Hematopoietic multipotent progenitor cell (in vitro differentiated cells): ENCODE data around the gene LDLRAD2. TPM values are rescaled to one million over a fixed set of nuclear protein-coding genes. Genes with fewer than 3 reads are reported as not detected.
"Not testable (repeated sequence)": the region's sequence is repeated elsewhere in the genome, so short reads cannot be mapped to it uniquely, and the experiment has no call there.

Source experiments
- DNase-seq, 3 donors: peaks; one replicate each; pipeline ENCODE4 v3.0.0-alpha.2; 2011 to 2015; ENCODE audit warnings: low read depth in 2 of 3, low spot score in 2 of 3
- total RNA-seq: library from RNA; depleted of rRNA; stranded (reverse); fragments of >200 nt; gene quantifications from one replicate; pipeline ENCODE4 v1.2.3, GENCODE V29; 2012

The LDLRAD2 gene, protein sequence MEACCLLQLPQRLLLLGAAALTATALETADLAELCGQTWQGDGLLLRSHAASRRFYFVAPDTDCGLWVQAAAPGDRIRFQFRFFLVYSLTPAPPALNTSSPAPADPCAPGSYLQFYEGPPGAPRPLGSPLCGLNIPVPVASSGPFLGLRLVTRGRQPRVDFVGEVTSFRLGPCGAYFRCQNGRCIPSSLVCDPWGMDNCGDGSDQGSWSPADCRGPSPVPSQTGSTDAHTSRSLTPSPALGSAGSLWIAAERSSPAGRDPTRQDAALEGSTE
- 9.4 TPM for total RNA-seq

DNA sequence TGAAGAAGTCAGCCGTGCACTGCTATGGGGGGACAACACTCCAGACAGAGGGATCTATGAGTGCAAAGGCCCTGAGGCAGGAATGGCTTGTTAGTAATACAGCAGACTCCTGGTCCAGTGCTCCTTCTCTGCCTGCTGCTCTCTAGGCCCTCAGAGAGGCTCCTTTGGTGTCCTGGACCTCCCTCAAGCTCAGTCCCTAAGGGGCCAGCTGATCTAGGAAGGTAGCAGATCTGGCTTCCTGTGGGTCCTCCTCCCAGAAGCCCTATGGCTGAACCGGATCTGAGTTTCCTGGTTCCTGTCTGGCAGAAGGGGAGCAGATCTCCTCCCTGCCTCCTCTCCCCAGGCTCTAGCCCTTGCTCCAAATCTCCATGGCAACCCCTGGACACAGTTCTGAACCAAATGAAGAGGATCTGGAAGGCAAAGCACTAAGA is at the start of gene LDLRAD2:
TSS of gene LDLRAD2 (plus strand) at position 391 of the 431 bp plus-strand sequence. CDS start 187 bp downstream, outside the sequence.
- DNase-seq = no peak

DNA sequence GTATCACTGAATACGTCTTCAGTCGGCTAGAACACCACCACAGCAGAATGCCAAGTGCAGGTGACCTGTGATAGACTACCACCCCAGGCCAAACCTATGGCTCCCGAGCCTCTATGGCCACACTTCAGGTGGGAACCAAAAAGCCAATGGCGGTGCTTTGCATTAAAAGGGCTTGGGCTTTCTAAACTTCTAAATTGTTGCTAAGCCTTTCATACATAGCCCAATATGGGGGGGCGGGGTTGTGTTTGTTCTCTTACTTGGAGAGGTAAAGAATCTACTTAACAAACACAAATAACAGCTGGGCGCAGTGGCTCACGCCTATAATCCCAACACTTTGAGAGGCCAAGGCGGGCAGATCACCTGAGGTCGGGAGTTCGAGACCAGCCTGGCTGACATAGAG is 48.8 kb upstream of the LDLRAD2 start:
- DNase-seq = no peak

DNA sequence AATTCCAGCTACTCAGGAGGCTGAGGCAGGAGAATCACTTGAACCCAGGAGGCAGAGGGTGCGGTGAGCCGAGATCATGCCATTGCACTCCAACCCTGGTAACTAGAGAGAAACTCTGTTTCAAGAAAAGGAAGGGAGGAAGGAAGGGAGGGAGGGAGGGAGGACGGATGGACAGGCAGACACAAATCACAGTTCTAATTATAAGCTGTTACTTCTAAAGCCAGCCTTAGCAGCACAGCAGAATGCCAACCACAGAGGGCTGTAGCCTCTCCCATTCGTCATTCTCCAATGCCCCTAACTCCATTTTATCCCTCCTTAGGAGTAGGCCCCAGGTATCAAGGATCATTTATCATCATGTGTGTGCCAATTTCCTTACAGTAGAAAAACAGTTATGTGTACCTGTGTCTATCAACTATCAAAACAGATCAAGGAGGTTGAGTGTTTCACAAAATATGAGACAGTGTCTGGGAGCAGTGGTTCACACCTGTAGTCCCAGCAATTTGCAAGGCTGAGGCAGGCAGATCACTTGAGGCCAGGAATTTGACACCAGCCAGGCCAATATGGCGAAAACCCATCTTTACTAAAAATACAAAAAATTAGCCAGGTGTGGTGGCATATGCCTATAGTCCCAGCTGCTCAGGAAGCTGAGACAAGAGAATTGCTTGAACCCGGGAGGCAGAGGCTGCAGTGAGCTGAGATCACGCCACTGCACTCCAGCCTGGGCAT is 48.2 kb upstream of the LDLRAD2 start:
- DNase-seq = no peak

DNA sequence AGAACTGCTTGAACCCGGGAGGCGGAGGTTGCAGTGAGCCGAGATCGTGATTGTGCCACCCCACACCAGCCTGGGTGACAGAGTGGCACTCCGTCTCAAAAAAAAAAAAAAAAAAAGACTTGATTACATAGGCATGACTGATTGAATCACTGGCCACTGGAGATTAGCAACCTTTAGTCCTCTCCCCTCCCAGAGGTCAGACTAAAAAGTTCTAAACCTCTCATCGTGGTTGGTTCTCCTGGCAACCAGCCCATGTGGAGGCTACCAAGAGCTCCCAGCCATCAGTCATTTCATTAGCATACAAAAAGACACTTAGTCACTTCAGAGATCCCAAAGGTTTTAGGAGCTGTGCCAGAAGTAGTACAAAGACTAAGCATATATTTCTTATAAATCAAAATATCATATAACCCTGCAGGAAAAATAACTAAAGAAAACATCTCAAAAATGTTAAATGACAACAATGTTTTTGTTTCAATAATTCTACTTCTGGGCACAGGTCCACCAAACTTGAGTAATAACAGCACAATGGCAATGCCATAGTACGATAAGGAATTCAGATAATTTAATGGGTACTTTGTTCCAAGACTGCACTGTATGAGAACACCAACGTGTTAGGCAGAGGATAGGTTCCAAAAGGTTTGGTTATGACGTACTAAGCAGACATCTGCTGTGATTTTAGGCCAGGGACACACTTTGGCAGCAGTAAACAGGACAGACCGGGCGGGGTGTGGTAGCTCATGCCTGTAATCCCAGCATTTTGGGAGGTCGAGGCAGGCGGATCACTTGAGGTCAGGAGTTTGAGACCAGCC is 47.2 kb upstream of the LDLRAD2 start:
- DNase-seq = peak in 1 of 3 donors; percentile 26

DNA sequence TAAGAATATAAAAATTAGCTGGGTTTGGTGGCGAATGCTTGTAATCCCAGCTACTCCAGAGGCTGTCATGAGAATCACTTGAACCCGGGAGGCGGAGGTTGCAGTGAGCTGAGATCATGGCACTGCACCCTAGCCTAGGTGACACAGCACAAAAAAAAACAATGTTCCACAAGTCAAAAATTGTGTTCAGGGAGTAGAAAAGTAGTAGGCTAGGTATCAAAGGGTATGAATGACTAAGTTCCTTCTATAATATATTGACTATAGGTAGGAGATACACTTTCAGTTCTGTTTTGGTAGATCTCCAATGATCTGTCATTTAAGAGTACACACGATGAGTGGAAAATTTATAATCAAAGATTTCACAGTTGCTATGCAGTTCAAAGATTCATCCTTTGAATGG is 45.9 kb upstream of the LDLRAD2 start:
- DNase-seq = no peak

DNA sequence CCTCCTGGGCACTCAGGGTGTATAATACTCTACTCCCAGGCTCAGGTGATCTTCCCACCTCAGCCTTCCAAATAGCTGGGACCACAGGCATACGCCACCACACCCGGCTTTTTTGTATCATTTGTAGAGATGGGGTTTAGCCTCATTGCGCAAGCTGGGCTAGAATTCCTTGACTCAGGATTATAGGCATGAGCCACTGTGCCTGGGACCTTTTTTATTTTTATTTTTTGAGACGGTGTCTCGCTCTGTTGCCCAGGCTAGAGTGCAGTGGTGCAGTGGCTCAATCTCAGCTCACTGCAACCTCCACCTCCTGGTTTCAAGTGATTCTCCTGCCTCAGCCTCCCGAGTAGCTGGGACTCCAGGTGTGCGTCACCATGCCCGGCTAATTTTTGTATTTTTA is 45.0 kb upstream of the LDLRAD2 start:
- DNase-seq = not testable (repeated sequence)

DNA sequence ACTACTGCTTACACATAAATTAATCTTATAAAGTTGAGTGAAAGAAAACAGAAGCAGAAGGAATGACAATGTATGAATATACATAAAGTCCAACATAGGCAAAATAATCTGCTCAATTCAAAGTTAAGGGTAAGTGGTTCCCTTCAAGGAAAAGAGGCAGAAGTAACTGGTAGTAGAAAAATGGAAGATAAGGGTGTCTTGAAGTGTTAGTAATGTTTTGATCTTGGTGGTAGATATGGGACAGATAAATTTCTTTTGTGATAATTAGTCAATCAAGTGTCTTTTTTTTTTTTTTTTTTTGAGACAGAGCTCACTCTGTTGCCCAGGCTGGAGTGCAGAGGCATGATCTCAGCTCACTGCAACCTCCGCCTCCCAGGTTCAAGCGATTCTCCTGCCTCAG is 41.9 kb upstream of the LDLRAD2 start:
- DNase-seq = no peak

DNA sequence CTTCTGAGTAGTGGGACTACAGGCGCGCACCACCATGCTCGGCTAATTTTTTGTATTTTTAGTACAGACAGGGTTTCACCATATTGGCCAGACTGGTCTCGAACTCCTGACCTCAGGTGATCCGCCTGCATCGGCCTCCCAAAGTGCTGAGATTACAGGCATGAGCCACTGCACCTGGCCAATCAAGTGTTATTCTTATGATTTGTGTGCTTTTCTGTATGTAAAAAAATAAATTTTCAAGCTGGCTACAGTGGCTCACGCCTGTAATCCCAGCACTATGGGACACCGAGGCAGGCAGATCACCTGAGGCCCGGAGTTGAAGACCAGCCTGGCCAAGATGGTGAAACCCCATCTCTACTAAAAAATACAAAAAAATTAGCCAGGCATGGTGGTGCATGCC is 41.5 kb upstream of the LDLRAD2 start:
- not testable (repeated sequence) for DNase-seq

DNA sequence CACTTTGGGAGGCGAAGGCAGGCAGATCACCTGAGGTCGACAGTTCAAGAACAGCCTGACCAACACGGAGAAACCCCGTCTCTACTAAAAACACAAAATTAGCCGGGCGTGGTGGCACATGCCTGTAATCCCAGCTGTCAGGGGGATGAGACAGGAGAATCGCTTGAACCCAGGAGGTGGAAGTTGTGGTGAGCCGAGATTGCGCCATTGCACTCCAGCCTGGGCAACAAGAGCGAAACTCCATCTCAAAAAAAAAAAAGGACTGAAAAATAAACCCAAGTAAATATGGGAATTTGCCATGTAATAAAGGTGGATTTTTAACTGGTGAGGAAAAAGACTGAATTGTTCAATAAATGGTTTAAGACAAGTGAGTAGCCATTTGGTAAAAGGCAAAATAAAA is 40.4 kb upstream of the LDLRAD2 start:
- DNase-seq = not testable (repeated sequence)

DNA sequence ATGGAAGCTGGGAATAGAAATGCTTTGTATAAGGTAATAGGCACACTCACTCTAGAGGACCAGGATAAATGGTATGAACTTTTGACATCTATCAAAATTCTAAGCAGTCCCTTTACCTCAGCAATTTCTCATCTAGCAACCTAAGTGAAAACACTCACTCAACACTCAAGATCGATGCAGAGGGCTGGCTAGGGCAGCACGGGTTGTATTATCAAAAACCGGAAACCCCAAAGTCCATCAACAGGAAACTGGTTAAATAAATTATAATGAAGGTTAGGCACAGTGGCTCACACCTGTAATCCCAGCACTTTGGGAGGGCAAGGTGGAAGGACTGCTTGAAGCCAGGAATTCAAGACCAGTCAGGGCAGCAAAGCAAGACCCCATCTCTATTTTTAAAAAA is 38.5 kb upstream of the LDLRAD2 start:
- DNase-seq = peak in 1 of 3 donors; percentile 32

DNA sequence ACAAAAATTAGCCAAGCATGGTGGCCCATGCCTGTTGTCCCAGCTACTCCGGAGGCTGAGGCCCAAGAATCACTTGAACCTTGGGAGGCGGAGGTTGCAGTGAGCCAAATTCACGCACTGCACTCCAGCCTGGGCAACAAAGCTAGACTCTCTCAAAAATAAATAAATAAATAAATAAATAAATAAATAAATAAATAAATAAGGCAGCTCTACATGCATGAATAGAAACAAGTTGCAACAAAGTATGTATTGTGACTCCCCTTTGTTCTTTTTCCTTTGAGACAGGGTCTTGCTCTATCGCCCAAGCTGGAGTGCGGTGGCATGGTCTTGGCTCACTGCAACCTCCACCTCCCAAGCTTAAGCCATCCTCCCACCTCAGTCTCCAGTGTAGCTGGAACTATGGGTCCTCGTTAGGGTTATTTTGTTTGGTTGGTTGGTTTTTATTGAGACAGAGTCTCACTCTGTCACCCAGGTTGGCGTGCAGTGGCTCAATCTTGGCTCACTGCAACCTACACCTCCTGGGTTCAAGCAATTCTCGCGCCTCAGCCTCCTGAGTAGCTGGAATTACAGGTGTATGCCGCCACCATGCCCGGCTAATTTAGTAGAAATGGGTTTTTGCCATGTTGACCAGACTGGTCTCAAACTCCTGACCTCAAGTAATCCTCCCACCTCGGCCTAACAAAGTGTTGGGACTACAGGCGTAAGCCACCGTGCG is 37.1 kb upstream of the LDLRAD2 start:
- DNase-seq = no peak

DNA sequence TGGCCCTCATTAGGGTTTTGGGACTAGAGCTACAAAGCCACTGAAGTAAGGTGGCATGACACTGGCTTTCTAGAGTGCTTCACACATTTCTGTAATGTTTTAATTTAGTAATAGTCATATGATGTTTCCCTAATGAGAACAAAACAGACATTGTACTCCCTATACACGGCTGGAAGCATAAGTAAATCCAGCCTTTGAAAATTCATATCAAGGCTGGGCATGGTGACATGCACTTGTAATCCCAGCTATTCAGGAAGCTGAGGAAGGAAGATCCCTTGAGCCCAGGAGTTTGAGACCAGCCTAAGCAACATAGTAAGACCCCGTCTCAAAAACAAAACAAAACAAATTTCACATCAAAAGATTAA is 36.5 kb upstream of the LDLRAD2 start:
- DNase-seq = no peak

DNA sequence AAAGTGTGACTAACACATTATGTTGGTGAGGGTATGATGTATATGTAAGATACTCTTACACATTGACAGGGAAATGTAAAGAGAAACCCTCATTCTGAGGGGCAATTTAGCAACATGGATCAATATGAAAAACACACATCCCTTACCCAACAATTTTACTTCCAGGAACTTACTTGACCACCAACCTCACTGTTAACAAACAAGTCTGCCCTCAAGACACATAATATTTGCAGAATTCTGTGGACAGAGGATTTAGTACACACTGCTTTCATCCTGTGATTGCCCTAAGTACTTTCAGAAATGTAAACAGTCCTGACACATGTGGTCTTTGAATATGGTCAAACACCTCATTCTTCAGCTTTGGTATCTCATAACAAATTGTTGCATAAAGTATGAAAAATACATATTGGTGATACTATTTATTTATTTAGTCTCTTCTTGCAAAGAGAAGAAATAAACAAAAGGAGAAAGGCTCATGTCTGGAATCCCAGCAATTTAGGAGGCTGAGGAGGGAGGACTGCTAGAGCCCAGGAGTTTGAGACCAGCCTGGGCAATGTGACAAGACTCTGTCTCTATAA is 36.0 kb upstream of the LDLRAD2 start:
- no peak for DNase-seq

DNA sequence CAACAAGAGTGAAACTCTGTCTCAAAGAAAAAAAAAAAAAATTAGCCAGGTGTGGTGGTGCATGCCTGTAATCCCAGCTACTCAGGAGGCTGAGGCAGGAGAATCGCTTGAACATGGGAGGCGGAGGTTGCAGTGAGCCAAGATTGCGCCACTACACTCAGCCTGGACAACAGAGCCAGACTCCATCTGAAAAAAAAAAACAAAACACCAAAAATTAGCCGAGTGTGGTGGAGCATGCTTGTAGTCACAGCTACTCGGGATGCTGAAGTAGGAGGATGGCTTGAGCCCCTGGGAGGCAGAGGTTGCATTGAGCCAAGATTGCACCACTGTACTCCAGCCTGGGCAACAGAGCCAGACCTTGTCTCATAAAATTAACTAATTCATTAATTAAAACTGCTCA is 35.1 kb upstream of the LDLRAD2 start:
- not testable (repeated sequence) for DNase-seq

DNA sequence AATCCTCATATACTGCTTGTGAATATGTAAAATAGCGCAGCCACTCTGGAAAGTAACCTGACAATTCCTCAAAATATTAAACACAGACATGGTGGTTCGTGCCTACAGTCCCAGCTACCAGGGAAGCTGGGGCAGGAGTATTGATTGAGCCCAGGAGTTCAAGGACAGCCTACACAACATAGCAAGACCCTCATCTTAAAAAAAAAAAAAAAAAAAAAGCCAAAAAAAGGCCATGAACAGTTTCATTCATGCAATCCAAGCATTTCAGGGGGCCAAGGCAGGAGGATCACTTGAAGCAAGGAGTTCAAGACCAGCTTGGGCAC is 33.7 kb upstream of the LDLRAD2 start:
- DNase-seq = no peak

DNA sequence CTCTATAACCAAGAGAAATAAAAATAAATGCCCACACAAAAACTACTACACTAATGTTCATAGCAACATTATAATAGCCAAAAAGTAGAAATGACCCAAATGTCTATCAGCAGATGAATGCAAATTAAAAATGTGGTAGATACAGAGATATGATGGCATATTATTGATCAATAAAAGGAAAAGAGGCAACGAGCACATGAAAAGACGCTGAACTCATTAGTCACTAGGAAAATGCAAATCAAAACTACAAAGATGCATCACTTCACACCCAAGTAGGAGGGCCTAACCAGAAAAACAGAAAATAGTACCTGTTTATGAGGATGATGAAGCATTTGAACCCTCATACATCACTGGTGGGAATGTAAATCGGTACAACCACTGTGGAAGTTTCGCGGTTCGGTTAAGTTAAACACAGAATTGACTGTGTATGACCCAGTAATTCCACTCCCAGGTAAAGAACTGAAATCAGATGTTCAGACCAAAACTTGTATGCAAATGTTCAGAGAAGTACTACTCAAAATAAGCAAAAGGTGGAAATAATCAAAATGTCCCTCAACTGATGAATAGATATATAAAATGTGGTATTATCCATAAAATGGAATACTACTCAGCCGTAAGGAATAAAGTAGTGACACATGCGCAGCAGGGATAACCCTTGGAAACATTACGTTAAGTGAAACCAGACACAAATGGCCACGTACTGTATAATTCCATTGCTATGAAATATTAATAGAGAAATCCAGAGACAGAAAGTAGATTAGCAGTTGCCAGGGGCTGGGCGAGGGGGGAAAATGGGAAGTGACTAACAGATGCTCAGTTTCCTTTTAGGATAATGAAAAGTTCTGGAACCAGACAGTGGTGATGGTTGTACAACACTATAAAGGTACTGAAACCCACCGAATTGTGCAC is 32.2 kb upstream of the LDLRAD2 start:
- no peak for DNase-seq

DNA sequence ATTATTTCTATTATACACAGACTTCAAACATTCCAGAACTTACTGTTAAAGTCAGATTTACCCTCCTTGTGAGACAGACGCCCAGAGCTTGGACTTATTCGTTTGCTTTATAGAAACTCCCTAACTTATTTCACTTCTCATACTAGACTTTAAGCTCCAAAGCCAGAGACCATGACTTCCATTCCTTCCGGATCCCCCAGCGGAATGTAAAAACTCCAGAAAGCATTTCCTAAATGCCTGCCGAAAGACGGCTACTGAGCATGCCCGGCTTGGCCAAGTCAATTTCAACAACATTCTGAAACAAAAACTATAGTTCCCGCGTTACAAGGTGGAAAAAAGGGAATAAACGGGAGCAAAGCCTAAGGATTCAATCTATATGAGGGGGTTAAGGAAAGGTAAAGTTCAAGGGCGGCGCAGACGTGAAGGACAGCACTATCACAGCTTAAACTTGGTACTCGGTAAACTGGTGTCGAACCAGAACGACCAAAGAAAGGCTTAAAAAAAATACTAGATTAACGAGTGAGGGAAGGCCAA is 30.2 kb upstream of the LDLRAD2 start:
- DNase-seq = no peak

DNA sequence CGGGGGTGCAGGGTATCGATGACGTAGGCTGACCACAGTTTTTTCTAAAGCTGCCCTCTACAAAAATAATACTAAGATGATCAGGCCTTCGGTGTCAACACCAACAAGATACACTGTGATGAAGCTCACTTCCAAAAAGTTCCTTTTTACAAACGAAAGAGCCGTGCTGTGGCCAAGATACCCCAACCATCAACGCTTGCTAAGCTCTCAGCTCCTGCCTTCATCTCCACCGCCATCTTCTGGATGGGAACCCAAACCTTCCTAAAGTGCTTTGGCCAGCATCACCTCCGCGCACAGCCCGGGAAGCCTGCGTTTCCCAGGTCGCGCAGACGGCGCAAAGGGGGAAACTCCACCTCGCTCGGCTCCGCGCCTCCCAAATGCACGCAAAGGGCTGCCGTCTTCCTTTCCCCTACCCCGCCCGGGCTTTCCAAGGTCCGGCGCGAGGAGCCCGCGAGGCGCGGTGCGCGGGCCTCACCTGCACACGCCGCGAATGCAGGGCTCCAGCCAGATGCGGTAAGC is 29.7 kb upstream of the LDLRAD2 start:
- peak; percentile 39 to 78 (median 74) for DNase-seq
